H1 (cell line): Measurements from ENCODE around the gene TLCD3B. TPM values are rescaled to one million over a fixed set of nuclear protein-coding genes. Genes with fewer than 3 reads are reported as not detected.

ENCODE experiments used
- CTCF ChIA-PET: fragments of 300-600 bp; sonication (Branson Sonifier 250); formaldehyde crosslinking; loops from one replicate; lab custom pipeline; 2021; ENCODE audit not compliant: partially characterized antibody; lab: Charles Lee
- POLR2A ChIA-PET: fragments of 300-600 bp; sonication (Branson Sonifier 250); formaldehyde crosslinking; loops from one replicate; lab custom pipeline; 2021; ENCODE audit warnings: inconsistent platforms; ENCODE audit not compliant: partially characterized antibody; lab: Charles Lee
- DNase-seq, 2 experiments: peaks; one replicate each; pipeline versions ENCODE4 v3.0.0 to v3.0.0-alpha.2; 2010 to 2022; ENCODE audit warnings: low spot score in 2 of 2, low read depth in 1 of 2, mixed read lengths in 1 of 2
- FAIRE-seq: peaks from 2 replicates; lab custom pipeline; 2011; peaks lifted over from hg19 to GRCh38; lab: Jason Lieb, UNC
- H2AFZ ChIP-seq: 2 replicates; pipeline ENCODE4 v1.8.1; 2012; ENCODE audit warnings: low read length, inconsistent platforms
- H2AK5ac ChIP-seq: 2 replicates; pipeline ENCODE4 v1.6.1; 2013; ENCODE audit warnings: low read depth, low read length
- H2BK120ac ChIP-seq: replicated peaks from 2 replicates; pipeline ENCODE3; 2013; ENCODE audit warnings: low read depth, low read length, inconsistent platforms
- H2BK12ac ChIP-seq: 2 replicates; pipeline ENCODE4 v1.6.1; 2013; ENCODE audit warnings: low read depth, low read length
- H2BK15ac ChIP-seq: 2 replicates; pipeline ENCODE4 v1.6.1; 2013; ENCODE audit warnings: low read length
- H2BK20ac ChIP-seq: 2 replicates; pipeline ENCODE4 v1.6.1; 2013; ENCODE audit warnings: low read length
- H2BK5ac ChIP-seq: 2 replicates; pipeline ENCODE4 v1.6.1; 2013; ENCODE audit warnings: low read depth, low read length
- H3K14ac ChIP-seq: 2 replicates; pipeline ENCODE4 v1.6.1; 2013; ENCODE audit warnings: inconsistent platforms; ENCODE audit not compliant: insufficient read length
- H3K18ac ChIP-seq: 2 replicates; pipeline ENCODE4 v1.6.1; 2013; ENCODE audit warnings: low read length; ENCODE audit errors: extremely low read depth
- H3K23ac ChIP-seq: 2 replicates; pipeline ENCODE4 v1.6.1; 2013; ENCODE audit warnings: inconsistent platforms; ENCODE audit not compliant: insufficient read length
- H3K23me2 ChIP-seq: 2 replicates; pipeline ENCODE4 v1.6.1; 2013; ENCODE audit warnings: low read depth, low read length
- H3K27ac ChIP-seq: 2 replicates; pipeline ENCODE4 v1.6.1; 2011; ENCODE audit warnings: low read depth, low read length, inconsistent platforms
- H3K27me3 ChIP-seq, 4 experiments: replicated peaks in 1 of 4; 1 replicate in 1 of 4; 2 replicates in 3 of 4; pipeline versions ENCODE4 v1.6.1 to v1.8.1; 2011 to 2013; ENCODE audit warnings: low read length in 3 of 4, mild to moderate bottlenecking in 3 of 4, inconsistent platforms in 2 of 4, mixed read lengths in 2 of 4, moderate library complexity in 1 of 4; ENCODE audit not compliant: control insufficient read depth in 3 of 4, insufficient read depth in 3 of 4; ENCODE audit errors: extremely low read depth in 1 of 4
- H3K36me3 ChIP-seq, 4 experiments: 2 replicates each; pipeline versions ENCODE4 v1.6.1 to v1.8.1; 2011 to 2013; ENCODE audit warnings: mild to moderate bottlenecking in 4 of 4, low read length in 3 of 4, moderate library complexity in 2 of 4, control low read depth in 1 of 4, inconsistent platforms in 1 of 4; ENCODE audit not compliant: insufficient read depth in 4 of 4, control insufficient read depth in 2 of 4
- H3K4ac ChIP-seq: replicated peaks from 2 replicates; pipeline ENCODE3; 2013; ENCODE audit warnings: low read length, low read depth, mixed read lengths, inconsistent platforms; ENCODE audit not compliant: insufficient read length
- H3K4me1 ChIP-seq, 4 experiments: replicated peaks in 1 of 4; 1 replicate in 1 of 4; 2 replicates in 3 of 4; pipeline versions ENCODE4 v1.6.1 to v1.8.1; 2011 to 2013; ENCODE audit warnings: low read length in 3 of 4, inconsistent platforms in 2 of 4, mixed read lengths in 1 of 4; ENCODE audit not compliant: insufficient read depth in 4 of 4, control insufficient read depth in 3 of 4
- H3K4me2 ChIP-seq, 2 experiments: 2 replicates each; pipeline versions ENCODE4 v1.6.1 to v1.8.1; 2011 to 2013; ENCODE audit warnings: low read depth in 2 of 2, low read length in 2 of 2, control low read depth in 1 of 2, inconsistent platforms in 1 of 2, mild to moderate bottlenecking in 1 of 2; ENCODE audit not compliant: insufficient read depth in 1 of 2
- H3K4me3 ChIP-seq, 4 experiments: fragments of 200-600, 300-600 bp in 1 of 4; sonication (generic), shearing (Covaris generic), sonication (Bioruptor Twin) in 1 of 4; 2 replicates each; pipeline versions ENCODE4 v1.5.1 to v1.8.1; 2011 to 2016; ENCODE audit warnings: low read length in 4 of 4, low read depth in 3 of 4, control low read depth in 2 of 4, inconsistent platforms in 2 of 4, mild to moderate bottlenecking in 2 of 4, mixed read lengths in 1 of 4, moderate library complexity in 1 of 4; ENCODE audit not compliant: insufficient read depth in 2 of 4; ENCODE audit errors: extremely low read depth in 1 of 4
- H3K56ac ChIP-seq: replicated peaks from 2 replicates; pipeline ENCODE3; 2013; ENCODE audit warnings: low read depth, mild to moderate bottlenecking, mixed read lengths, low read length, inconsistent platforms; ENCODE audit not compliant: insufficient read length
- H3K79me1 ChIP-seq: 2 replicates; pipeline ENCODE4 v1.6.1; 2013; ENCODE audit warnings: low read depth, low read length, control low read depth
- H3K79me2 ChIP-seq, 2 experiments: 2 replicates each; pipeline versions ENCODE4 v1.6.1 to v1.8.1; 2012 to 2013; ENCODE audit warnings: low read length in 2 of 2, mild to moderate bottlenecking in 2 of 2, inconsistent platforms in 1 of 2; ENCODE audit not compliant: insufficient read depth in 2 of 2, control insufficient read depth in 1 of 2
- H3K9ac ChIP-seq, 4 experiments: replicated peaks in 1 of 4; 1 replicate in 1 of 4; 2 replicates in 3 of 4; pipeline versions ENCODE4 v1.6.1 to v1.8.1; 2011 to 2013; ENCODE audit warnings: low read depth in 3 of 4, low read length in 3 of 4, control low read depth in 2 of 4, mild to moderate bottlenecking in 2 of 4, moderate library complexity in 2 of 4, inconsistent platforms in 1 of 4; ENCODE audit errors: extremely low read depth in 1 of 4
- H3K9me3 ChIP-seq, 2 experiments: 2 replicates each; pipeline versions ENCODE4 v1.6.1 to v1.8.1; 2012 to 2013; ENCODE audit warnings: mild to moderate bottlenecking in 2 of 2, moderate library complexity in 2 of 2, control low read depth in 1 of 2, inconsistent platforms in 1 of 2, low read depth in 1 of 2, low read length in 1 of 2, mixed read lengths in 1 of 2; ENCODE audit not compliant: insufficient read depth in 2 of 2
- H4K20me1 ChIP-seq, 2 experiments: replicated peaks in 1 of 2; 2 replicates each; pipeline versions ENCODE3 to v1.8.1; 2011 to 2013; ENCODE audit warnings: inconsistent platforms in 2 of 2, low read length in 2 of 2, mild to moderate bottlenecking in 1 of 2; ENCODE audit not compliant: insufficient read depth in 2 of 2, control insufficient read depth in 1 of 2
- H4K5ac ChIP-seq: 2 replicates; pipeline ENCODE4 v1.6.1; 2013; ENCODE audit warnings: low read length, low read depth, mixed read lengths, inconsistent platforms; ENCODE audit not compliant: insufficient read length
- H4K8ac ChIP-seq: 2 replicates; pipeline ENCODE4 v1.8.0; 2013; ENCODE audit warnings: mild to moderate bottlenecking, moderate library complexity, low read length, inconsistent platforms; ENCODE audit not compliant: insufficient read depth; ENCODE audit errors: extremely low read depth
- H4K91ac ChIP-seq: replicated peaks from 2 replicates; pipeline ENCODE3; 2013; ENCODE audit warnings: low read length, mixed read lengths, inconsistent platforms; ENCODE audit not compliant: insufficient read length
- CBX5 ChIP-seq: fragments of 300-800, 300-1000 bp; sonication (generic); IDR thresholded peaks from 2 replicates; pipeline ENCODE4 v1.7.1; 2016; ENCODE audit warnings: antibody characterized with exemption, low read length, low read depth
- CHD2 ChIP-seq: IDR thresholded peaks from 2 replicates; pipeline ENCODE4 v1.6.1; 2012; ENCODE audit warnings: low read length, improper control_type of control experiment
- CTCF ChIP-seq, 3 experiments: IDR thresholded peaks; 1 replicate in 2 of 3; 2 replicates in 1 of 3; pipeline versions ENCODE4 v1.5.1 to v1.6.1; 2011; ENCODE audit warnings: low read length in 3 of 3, mild to moderate bottlenecking in 3 of 3, inconsistent platforms in 2 of 3, low read depth in 1 of 3, moderate library complexity in 1 of 3; ENCODE audit not compliant: insufficient read depth in 1 of 3; ENCODE audit errors: control extremely low read depth in 1 of 3
- FOSL1 ChIP-seq: IDR thresholded peaks from 2 replicates; pipeline ENCODE4 v1.6.1; 2011; ENCODE audit warnings: mild to moderate bottlenecking, low read depth, low read length, moderate library complexity; ENCODE audit not compliant: insufficient read depth
- GABPA ChIP-seq: IDR thresholded peaks from 2 replicates; pipeline ENCODE4 v1.6.1; 2011; ENCODE audit warnings: mild to moderate bottlenecking, low read length, moderate library complexity, borderline replicate concordance; ENCODE audit not compliant: insufficient read depth
- NRF1 ChIP-seq: IDR thresholded peaks from 2 replicates; pipeline ENCODE4 v1.6.1; 2011; ENCODE audit warnings: mild to moderate bottlenecking, low read depth, low read length, improper control_type of control experiment
- POLR2A ChIP-seq, 2 experiments: IDR thresholded peaks; 1 replicate in 1 of 2; 2 replicates in 1 of 2; pipeline ENCODE4 v1.6.1; 2011; ENCODE audit warnings: low read depth in 2 of 2, low read length in 2 of 2, mild to moderate bottlenecking in 2 of 2; ENCODE audit errors: control extremely low read depth in 1 of 2
- SP1 ChIP-seq: IDR thresholded peaks from 2 replicates; pipeline ENCODE4 v1.6.1; 2011; ENCODE audit warnings: low read depth, low read length
- SRF ChIP-seq: IDR thresholded peaks from 2 replicates; pipeline ENCODE4 v1.6.1; 2011; ENCODE audit warnings: mild to moderate bottlenecking, low read depth, low read length, moderate library complexity
- TEAD4 ChIP-seq: IDR thresholded peaks from 2 replicates; pipeline ENCODE4 v1.6.1; 2012; ENCODE audit warnings: low read depth, low read length, inconsistent platforms, mixed read lengths
- WGBS, 2 experiments: shearing (Covaris generic) in 1 of 2; methylation state at CpG; one replicate each; pipeline versions ENCODE4 v1.1.6 to v1.1.7; 2013 to 2015; ENCODE audit warnings: low lambda C conversion rate in 2 of 2, mixed read lengths in 2 of 2, inconsistent platforms in 1 of 2, low coverage in 1 of 2, missing lambda C conversion rate in 1 of 2; ENCODE audit not compliant: insufficient replicate concordance in 2 of 2, insufficient coverage in 1 of 2, insufficient read length in 1 of 2; ENCODE audit errors: extremely low coverage in 1 of 2, missing lambda C conversion rate in 1 of 2; 5-methylcytosine and 5-hydroxymethylcytosine counted together
- polyA plus RNA-seq, 7 experiments: library from polyadenylated mRNA; depleted of rRNA in 3 of 7; stranded (reverse) in 5 of 7; unstranded in 2 of 7; fragments of >200 nt in 5 of 7; fragments of 200-250 nt in 2 of 7; gene quantifications; 1 replicate in 5 of 7; 2 replicates in 1 of 7; 4 replicates in 1 of 7; pipeline versions ENCODE4 v1.2.1 to v1.2.3, GENCODE V29; 2011 to 2013; ENCODE audit warnings: missing spikeins in 2 of 7, mixed read lengths in 2 of 7
- total RNA-seq: library from RNA; stranded (reverse); fragmentation: NEBNext Ultra II Directional; extraction: Animal tissue kit (Norgen Biotek cat#: 25700); gene quantifications from 2 replicates; pipeline ENCODE4 v1.2.1, GENCODE V29; 2021
- TF ChIP-seq, protein P1 (sequence below): IDR thresholded peaks from 2 replicates; pipeline ENCODE4 v1.6.1; 2012; ENCODE audit warnings: inconsistent platforms

TLCD3B gene
- total and polyA plus RNA-seq, 2 of the 8 experiments (the other 6 are each of a cell fraction or from before 2014, with no cell fraction given): 15.2 to 26.9 TPM

DNA sequence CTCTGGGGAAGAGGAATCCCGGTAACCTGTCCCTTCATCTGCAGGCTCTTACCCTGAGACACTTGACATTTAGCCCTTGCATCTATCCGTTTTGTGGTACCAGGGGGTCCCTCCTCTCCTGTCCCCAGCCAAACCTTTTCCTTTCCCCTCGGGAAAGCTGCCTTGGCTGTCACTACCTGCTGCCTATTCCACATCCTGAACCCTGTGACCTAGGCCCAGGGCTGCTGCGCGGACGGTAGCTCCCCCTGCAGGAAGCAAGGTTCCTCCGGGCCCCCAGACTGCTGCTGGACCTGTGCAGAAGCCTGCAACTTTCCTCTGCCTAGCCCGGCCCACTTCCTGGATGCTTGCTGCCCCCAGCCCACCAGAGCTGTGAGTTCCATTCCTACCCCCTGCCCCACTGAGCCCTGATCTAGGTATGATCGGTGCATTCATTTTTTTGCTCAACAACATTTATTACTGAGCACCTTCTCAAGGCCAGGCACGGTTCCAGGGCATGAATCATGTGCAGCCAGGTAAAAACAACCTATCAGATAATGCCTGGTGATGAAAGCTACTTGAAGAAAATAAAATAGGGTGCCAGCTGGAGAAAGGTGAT is 24.0 kb upstream of the TLCD3B start:
- Histone ChIP-seq H3K23ac (no peak overlapping the region), H3K4me3 (no peak overlapping the region), H2AFZ (no peak overlapping the region), H3K9me3 (no peaks in the 10 kb centered on the region), H3K4me2 (no peak overlapping the region), H3K4ac (no peak overlapping the region), H3K4me1 (peaks cover 0 to 4% (median 2%) of the 10 kb centered on the region in 4 experiments; a peak in 3 of 7 replicates), H3K23me2 (peaks cover 6% of the 10 kb centered on the region), H3K56ac (no peak overlapping the region), H2BK20ac (no peak overlapping the region), H4K91ac (no peak overlapping the region), H3K36me3 (no peaks in the 10 kb centered on the region), H2BK5ac (no peak overlapping the region), H3K18ac (no peak overlapping the region), H2BK120ac (no peak overlapping the region), H2AK5ac (no peak overlapping the region), H3K27me3 (peaks cover 0 to 5% (median 2%) of the 10 kb centered on the region in 4 experiments; a peak in 2 of 7 replicates), H3K14ac (no peak overlapping the region), H4K5ac (no peak overlapping the region), H3K9ac (no peak overlapping the region), H4K8ac (no peak overlapping the region), H3K27ac (no peak overlapping the region), H3K79me1 (no peaks in the 10 kb centered on the region), H2BK12ac (no peak overlapping the region), H2BK15ac (no peak overlapping the region), H3K79me2 (no peaks in the 10 kb centered on the region), H4K20me1 (no peaks in the 10 kb centered on the region)
- POLR2A ChIA-PET: interaction anchor here (1.0 to 7.6 kb wide), 5 partner anchors 11 to 42 kb away, joined by 3 to 88 read pairs (median 5); partner anchors contain the start of gene ALDOA
- 36% methylated on average over 10 of the region's 10 CpGs; no CpG with 5 or more reads in 1 of the 2 experiments for WGBS, 2 experiments
- FAIRE-seq: no peak
- DNase-seq: peak in 1 of 2 experiments; percentile 89
- CTCF ChIA-PET: interaction anchor here (0.5 to 3.6 kb wide), 29 partner anchors 9 to 355 kb away, joined by 3 to 17 read pairs (median 4); partner anchors contain the start of genes ALDOA, C16orf92, TBX6 and TLCD3B
- no peak for TF ChIP-seq NRF1
- no peak for TF ChIP-seq FOSL1
- TF ChIP-seq CBX5: no peak
- TF ChIP-seq, protein P1, sequence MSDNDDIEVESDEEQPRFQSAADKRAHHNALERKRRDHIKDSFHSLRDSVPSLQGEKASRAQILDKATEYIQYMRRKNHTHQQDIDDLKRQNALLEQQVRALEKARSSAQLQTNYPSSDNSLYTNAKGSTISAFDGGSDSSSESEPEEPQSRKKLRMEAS: 0 out of 2 replicates have a peak, but pooled peaks have one; percentile 15
- TF ChIP-seq GABPA: peak; percentile 63; the same call in 1 of the 2 replicates
- TF ChIP-seq SRF: no peak
- no peak for TF ChIP-seq POLR2A (IDR thresholded peaks at IDR 0.05; ENCODE audit: control extremely low read depth in 1 of 2, low read depth in 2 of 2, low read length in 2 of 2)
- TF ChIP-seq CHD2: no peak
- peak; percentile 81 to 96 (median 93) for TF ChIP-seq CTCF (IDR thresholded peaks at IDR 0.05; ENCODE audit: control extremely low read depth in 1 of 3, insufficient read depth in 1 of 3, low read depth in 1 of 3, low read length in 3 of 3)
- no peak for TF ChIP-seq TEAD4
- no peak for TF ChIP-seq SP1
